Measurements from ENCODE around the gene B3GALNT2. TPM values are rescaled to one million over a fixed set of nuclear protein-coding genes. Genes with fewer than 3 reads are reported as not detected.

The B3GALNT2 gene
- total and polyA plus RNA-seq, 2 of the 8 experiments (the other 6 are each of a cell fraction or from before 2014, with no cell fraction given): 15.4 to 39.4 TPM

DNA sequence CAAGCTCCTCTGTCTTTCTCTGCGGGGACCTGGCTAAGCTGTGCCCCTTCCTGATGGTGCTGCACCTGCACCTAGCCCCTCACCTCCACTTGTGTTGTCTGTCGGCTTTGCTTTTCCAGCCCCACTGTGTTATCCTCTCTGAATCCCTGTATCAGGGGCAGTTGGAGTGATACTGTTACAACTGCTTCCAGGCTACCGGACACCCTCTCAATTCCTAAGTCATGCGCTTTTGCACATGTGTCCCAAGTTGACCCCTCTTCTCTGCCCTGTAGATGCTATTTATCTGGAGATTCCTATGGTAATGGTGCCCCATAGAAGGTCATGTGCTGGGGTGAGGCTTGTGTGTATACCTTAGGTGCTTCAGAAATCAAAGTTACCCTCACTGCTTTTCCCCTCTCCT lies 78.1 kb downstream of the B3GALNT2 start:
- Histone ChIP-seq H3K23me2 (ENCODE audit: low read depth, low read length) (no peaks in the 10 kb centered on the region), H3K79me2 (ENCODE audit: control insufficient read depth in 1 of 2, insufficient read depth in 2 of 2, low read length in 2 of 2) (no peaks in the 10 kb centered on the region; a peak in 1 of 4 replicates), H3K14ac (ENCODE audit: insufficient read length) (no peak overlapping the region), H3K4ac (replicated peaks; ENCODE audit: insufficient read length, low read depth, low read length) (no peak overlapping the region), H3K18ac (ENCODE audit: extremely low read depth, low read length) (no peak overlapping the region), H3K23ac (ENCODE audit: insufficient read length) (no peak overlapping the region), H3K79me1 (ENCODE audit: low read depth, low read length) (peaks cover 11% of the 10 kb centered on the region), H3K4me2 (ENCODE audit: insufficient read depth in 1 of 2, low read depth in 2 of 2, low read length in 2 of 2) (no peak overlapping the region), H3K36me3 (ENCODE audit: control insufficient read depth in 2 of 4, insufficient read depth in 4 of 4, low read length in 3 of 4) (no peaks in the 10 kb centered on the region), H4K91ac (replicated peaks; ENCODE audit: insufficient read length, low read length) (no peak overlapping the region), H2BK20ac (ENCODE audit: low read length) (no peak overlapping the region), H3K27ac (ENCODE audit: low read depth, low read length) (no peak overlapping the region), H3K56ac (replicated peaks; ENCODE audit: insufficient read length, low read depth, low read length) (no peak overlapping the region), H2BK120ac (replicated peaks; ENCODE audit: low read depth, low read length) (no peak overlapping the region), H4K5ac (ENCODE audit: insufficient read length, low read depth, low read length) (no peak overlapping the region), H2BK5ac (ENCODE audit: low read depth, low read length) (no peak overlapping the region; the same call in 1 of the 2 replicates), H2BK15ac (ENCODE audit: low read length) (no peak overlapping the region), H3K27me3 (replicated peaks in 1 of 4; ENCODE audit: control insufficient read depth in 3 of 4, extremely low read depth in 1 of 4, insufficient read depth in 3 of 4, low read length in 3 of 4) (no peaks in the 10 kb centered on the region), H2AFZ (ENCODE audit: low read length) (no peak overlapping the region), H3K9ac (replicated peaks in 1 of 4; ENCODE audit: extremely low read depth in 1 of 4, low read depth in 3 of 4, low read length in 3 of 4) (no peak overlapping the region), H3K9me3 (ENCODE audit: insufficient read depth in 2 of 2, low read depth in 1 of 2, low read length in 1 of 2) (no peaks in the 10 kb centered on the region), H4K8ac (ENCODE audit: extremely low read depth, insufficient read depth, low read length) (no peak overlapping the region), H2BK12ac (ENCODE audit: low read depth, low read length) (no peak overlapping the region), H3K4me1 (replicated peaks in 1 of 4; ENCODE audit: control insufficient read depth in 3 of 4, insufficient read depth in 4 of 4, low read length in 3 of 4) (no peaks in the 10 kb centered on the region), H4K20me1 (replicated peaks in 1 of 2; ENCODE audit: control insufficient read depth in 1 of 2, insufficient read depth in 2 of 2, low read length in 2 of 2) (no peaks in the 10 kb centered on the region), H2AK5ac (ENCODE audit: low read depth, low read length) (no peak overlapping the region), H3K4me3 (ENCODE audit: extremely low read depth in 1 of 4, insufficient read depth in 2 of 4, low read depth in 3 of 4, low read length in 4 of 4) (no peak overlapping the region)
- FAIRE-seq: no peak
- TF ChIP-seq SP2 (IDR thresholded peaks at IDR 0.05; ENCODE audit: low read length) (no peak), BRCA1 (IDR thresholded peaks at IDR 0.05; ENCODE audit: low read depth, low read length) (no peak), TBP (IDR thresholded peaks at IDR 0.05; ENCODE audit: low read depth, low read length) (no peak), SP4 (IDR thresholded peaks at IDR 0.05; ENCODE audit: low read length) (no peak), SP1 (IDR thresholded peaks at IDR 0.05; ENCODE audit: low read depth, low read length) (no peak), ZNF274 (IDR thresholded peaks at IDR 0.05; ENCODE audit: borderline replicate concordance, extremely low read depth, low read length) (no peak), POLR2A (IDR thresholded peaks at IDR 0.05; ENCODE audit: control extremely low read depth in 1 of 2, low read depth in 2 of 2, low read length in 2 of 2) (no peak), TAF7 (optimal IDR thresholded peaks at IDR 0.05; ENCODE audit: borderline replicate concordance, low read depth, low read length) (no peak), NRF1 (IDR thresholded peaks at IDR 0.05; ENCODE audit: low read depth, low read length) (no peak)
- TF ChIP-seq, protein P1, sequence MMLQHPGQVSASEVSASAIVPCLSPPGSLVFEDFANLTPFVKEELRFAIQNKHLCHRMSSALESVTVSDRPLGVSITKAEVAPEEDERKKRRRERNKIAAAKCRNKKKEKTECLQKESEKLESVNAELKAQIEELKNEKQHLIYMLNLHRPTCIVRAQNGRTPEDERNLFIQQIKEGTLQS (IDR thresholded peaks at IDR 0.05; ENCODE audit: insufficient read depth, low read depth, low read length): no peak
- ChIA-PET POLR2A (ENCODE audit: partially characterized antibody) (no interaction called here), CTCF (ENCODE audit: partially characterized antibody) (interaction anchor here (6.5 kb wide), 1 partner anchor 11 kb away, joined by 47 read pairs; no protein-coding TSS in a partner anchor)
- WGBS, 2 experiments (ENCODE audit: extremely low coverage in 1 of 2, insufficient coverage in 1 of 2, insufficient read length in 1 of 2, insufficient replicate concordance in 2 of 2, low coverage in 1 of 2, low lambda C conversion rate in 2 of 2, missing lambda C conversion rate in 1 of 2): 94% methylated on average over 4 of the region's 4 CpGs; no CpG with 5 or more reads in 1 of the 2 experiments
- no peak for DNase-seq (ENCODE audit: low read depth in 1 of 2, low spot score in 2 of 2)

Data from H1 (cell line).